ENCODE data around the gene DEDD2. TPM values are rescaled to one million over a fixed set of nuclear protein-coding genes. Genes with fewer than 3 reads are reported as not detected.

The DEDD2 gene
- total RNA-seq, 1 donor from 2014 or later, result 35.6 TPM

DNA sequence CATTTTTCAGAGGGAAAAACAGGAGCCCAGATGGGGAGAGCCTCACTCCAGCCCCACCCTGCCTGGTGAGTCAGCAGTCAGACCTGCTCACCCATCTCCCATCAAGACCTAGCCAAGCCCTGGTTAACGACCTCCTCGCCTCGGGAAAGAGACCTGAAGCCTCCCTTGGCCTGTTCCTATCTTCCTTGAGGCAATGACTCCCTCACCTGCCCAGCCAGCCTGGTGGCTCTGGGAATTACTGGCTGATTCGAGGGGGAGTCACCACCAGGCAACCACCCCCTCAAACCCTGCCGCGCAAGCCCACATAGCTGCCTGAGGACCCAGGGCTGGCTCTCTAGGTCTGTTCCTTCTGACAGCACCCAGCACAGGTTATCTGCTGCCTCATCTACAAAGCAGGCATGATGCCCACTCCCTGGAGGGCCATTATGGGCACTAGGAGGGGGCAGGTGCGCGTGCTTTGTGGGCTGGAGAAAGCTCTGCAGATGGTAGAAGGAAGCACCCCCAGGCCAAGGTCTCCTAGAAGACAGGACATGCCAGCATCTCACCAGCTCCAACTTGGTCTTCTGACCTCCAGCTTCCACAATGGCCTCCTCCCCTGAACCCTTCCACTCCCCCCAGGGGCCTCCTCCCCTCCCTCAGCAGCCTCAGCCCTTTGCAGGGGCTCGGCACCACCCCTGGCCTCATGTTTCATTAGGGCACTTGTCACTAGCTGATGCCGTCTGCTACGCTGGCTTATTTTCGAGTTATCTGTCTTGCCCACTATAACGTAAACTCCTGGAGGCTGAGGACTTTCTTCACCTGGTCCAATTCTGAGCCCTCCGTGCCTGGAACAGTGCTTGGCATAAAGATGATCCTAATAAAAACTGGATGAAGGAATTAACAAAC, 10.4 kb downstream of the DEDD2 start:
- Histone ChIP-seq H3K27me3 (ENCODE audit: low read depth) (no peaks in the 10 kb centered on the region), H3K4me1 (peaks cover 37% of the 10 kb centered on the region), H3K36me3 (peaks cover 98% of the 10 kb centered on the region), H3K4me3 (no peak overlapping the region), H3K9me3 (no peaks in the 10 kb centered on the region), H3K27ac (peak overlapping the region; percentile 60)
- intact Hi-C loops (cut with DNase I), result no loop called here
- DNase-seq (no peak), ATAC-seq (no peak)
- TF ChIP-seq, protein P1, sequence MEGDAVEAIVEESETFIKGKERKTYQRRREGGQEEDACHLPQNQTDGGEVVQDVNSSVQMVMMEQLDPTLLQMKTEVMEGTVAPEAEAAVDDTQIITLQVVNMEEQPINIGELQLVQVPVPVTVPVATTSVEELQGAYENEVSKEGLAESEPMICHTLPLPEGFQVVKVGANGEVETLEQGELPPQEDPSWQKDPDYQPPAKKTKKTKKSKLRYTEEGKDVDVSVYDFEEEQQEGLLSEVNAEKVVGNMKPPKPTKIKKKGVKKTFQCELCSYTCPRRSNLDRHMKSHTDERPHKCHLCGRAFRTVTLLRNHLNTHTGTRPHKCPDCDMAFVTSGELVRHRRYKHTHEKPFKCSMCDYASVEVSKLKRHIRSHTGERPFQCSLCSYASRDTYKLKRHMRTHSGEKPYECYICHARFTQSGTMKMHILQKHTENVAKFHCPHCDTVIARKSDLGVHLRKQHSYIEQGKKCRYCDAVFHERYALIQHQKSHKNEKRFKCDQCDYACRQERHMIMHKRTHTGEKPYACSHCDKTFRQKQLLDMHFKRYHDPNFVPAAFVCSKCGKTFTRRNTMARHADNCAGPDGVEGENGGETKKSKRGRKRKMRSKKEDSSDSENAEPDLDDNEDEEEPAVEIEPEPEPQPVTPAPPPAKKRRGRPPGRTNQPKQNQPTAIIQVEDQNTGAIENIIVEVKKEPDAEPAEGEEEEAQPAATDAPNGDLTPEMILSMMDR (IDR thresholded peaks at IDR 0.05), result no peak

DNA sequence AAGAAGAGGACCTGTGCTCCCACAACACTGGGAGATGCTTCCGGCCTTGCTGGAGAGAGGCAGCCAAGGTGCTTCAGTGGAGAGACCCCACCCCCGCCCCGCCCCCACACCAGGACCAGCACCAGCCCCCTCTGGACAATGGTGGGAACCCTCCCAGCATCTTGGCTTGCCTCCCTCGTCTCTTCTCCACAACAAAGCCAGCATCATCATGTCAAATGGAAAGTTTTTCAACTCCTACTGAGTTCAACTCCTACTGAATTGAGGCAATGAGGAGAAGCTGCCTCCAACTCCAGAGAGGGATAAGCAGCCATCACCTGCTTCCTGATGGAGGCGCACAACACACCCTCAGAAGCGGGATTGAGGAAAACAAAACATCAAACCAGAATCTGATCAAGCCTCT, 12.8 kb downstream of the DEDD2 start:
- H3K4me1 ChIP-seq, result peaks cover 60% of the 10 kb centered on the region
- no peak for ATAC-seq
- intact Hi-C loops (cut with DNase I), result no loop called here

DNA sequence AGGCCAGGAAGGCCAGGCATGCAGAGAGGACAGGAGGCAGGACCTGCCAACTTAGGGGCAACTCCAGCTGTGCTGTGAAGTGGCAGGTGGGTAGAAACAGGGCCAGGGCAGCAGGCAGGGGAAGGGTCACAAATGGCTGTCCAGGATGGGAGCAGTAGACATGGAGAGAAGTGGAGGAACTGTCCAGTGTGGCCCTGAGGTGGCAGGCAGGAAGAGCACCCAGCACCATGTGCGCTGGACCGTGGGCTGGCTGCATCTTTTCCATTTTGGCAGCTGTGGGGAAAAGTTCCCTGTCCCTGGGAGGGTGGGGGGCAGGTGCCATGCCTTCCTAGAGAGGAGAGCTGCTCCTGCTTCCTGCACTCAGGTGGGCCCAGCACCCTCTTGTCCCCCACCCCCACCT, 13.8 kb downstream of the DEDD2 start:
- Histone ChIP-seq H3K4me1 (peaks cover 69% of the 10 kb centered on the region), H3K4me3 (no peak overlapping the region), H3K36me3 (peaks cover 96% of the 10 kb centered on the region), H3K9me3 (no peaks in the 10 kb centered on the region), H3K27ac (no peak overlapping the region), H3K27me3 (ENCODE audit: low read depth) (no peaks in the 10 kb centered on the region)
- ATAC-seq (no peak), DNase-seq (no peak)
- intact Hi-C loops (cut with DNase I), result no loop called here
- TF ChIP-seq, protein P1 (IDR thresholded peaks at IDR 0.05), result no peak

More for the DNA sequence above, 12.8 kb downstream of the DEDD2 start:
- no peak for DNase-seq
- Histone ChIP-seq H3K27me3 (ENCODE audit: low read depth) (no peaks in the 10 kb centered on the region), H3K9me3 (no peaks in the 10 kb centered on the region), H3K4me3 (no peak overlapping the region), H3K27ac (no peak overlapping the region), H3K36me3 (peaks cover 96% of the 10 kb centered on the region)
- TF ChIP-seq, protein P1 (IDR thresholded peaks at IDR 0.05), result no peak

DNA sequence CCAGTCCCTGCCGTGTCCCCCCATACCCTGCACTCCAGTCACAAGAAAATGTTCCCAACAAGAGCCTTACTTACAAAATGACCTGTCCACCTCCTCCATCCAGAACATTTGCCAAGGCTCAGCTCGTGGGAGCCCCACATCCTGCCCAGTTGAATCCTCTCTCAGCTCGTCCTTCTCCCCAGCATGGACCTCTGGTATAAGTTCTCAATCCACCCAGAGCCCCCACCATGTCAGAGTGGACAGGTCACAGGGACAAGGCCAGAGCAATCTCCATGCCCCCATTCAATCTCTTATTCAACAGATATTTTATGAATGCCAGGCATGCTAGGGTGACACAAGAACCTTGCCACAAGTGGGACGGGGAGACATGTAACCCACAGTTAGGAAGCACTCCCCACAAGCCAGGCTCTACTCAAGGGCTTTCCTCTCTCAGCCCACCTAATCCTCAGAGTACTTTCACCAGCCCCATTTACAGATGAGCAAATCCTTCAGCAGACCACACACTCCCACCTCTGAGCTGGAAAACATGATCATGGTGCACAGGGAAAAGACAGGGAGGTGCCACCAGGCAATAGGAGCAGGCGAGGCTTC, 15.1 kb downstream of the DEDD2 start:
- DNase-seq (no peak), ATAC-seq (no peak)
- Histone ChIP-seq H3K9me3 (no peaks in the 10 kb centered on the region), H3K27me3 (ENCODE audit: low read depth) (no peaks in the 10 kb centered on the region), H3K4me3 (no peak overlapping the region), H3K4me1 (peaks cover 73% of the 10 kb centered on the region), H3K27ac (peak overlapping the region; percentile 82), H3K36me3 (peaks cover 94% of the 10 kb centered on the region)
- intact Hi-C loops (cut with DNase I), result no loop called here
- TF ChIP-seq, protein P1 (IDR thresholded peaks at IDR 0.05), result no peak

DNA sequence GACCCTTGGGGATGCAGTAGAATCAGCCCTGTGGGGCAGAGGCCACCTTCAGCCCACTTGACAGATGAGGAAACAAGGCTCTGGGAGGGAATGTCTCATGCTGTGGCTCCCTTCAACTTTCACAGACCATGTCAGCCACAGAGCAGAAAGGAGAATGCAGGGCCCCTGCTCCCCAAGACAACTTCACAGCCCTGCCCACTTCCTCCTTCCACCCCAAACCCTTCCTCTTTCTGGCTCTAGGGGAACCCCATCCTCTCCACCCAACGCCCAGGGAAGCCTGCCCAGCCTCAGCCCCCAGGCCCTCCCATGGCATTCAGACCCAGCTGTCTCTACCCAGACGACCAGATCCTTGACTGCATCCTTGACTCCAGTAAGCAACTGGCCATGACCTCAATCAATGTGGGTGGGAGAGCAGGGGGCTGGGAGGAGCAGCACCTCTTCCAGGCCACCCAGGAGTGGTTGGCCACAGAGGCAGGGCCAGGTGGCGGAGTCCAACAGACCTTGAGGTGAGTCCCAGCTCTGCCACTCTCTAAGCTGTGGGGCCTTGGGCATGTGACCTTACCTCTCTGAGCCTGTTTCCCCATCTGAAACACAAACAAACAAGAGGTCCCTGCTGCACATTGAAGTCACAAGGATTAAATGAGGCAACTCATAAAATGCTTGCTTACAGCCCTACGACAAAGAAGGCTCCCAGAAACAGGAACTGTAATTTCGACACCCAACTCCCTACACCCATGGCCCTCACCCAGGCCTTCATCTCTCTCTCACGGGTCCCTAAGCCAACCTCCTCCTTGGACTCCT, 15.8 kb downstream of the DEDD2 start:
- no peaks in the 10 kb centered on the region for H3K27me3 ChIP-seq (ENCODE audit: low read depth)
- H3K9me3 ChIP-seq, result no peaks in the 10 kb centered on the region
- peaks cover 72% of the 10 kb centered on the region for H3K4me1 ChIP-seq
- H3K4me3 ChIP-seq, result peak overlapping the region; percentile 25
- intact Hi-C loops (cut with DNase I), result no loop called here
- H3K27ac ChIP-seq, result peak overlapping the region; percentile 82
- DNase-seq, result peak; percentile 79
- peak; percentile 76 to 81 for ATAC-seq
- peaks cover 93% of the 10 kb centered on the region for H3K36me3 ChIP-seq
- TF ChIP-seq, protein P1 (IDR thresholded peaks at IDR 0.05), result no peak

Data from lower lobe of right lung (tissue), 2 donors.